ENCODE data around the gene ZBTB47. TPM values are rescaled to one million over a fixed set of nuclear protein-coding genes. Genes with fewer than 3 reads are reported as not detected.

The ZBTB47 gene
- polyA plus RNA-seq, 10 donors = 26.3 to 37.7 (median 28.4) TPM

DNA sequence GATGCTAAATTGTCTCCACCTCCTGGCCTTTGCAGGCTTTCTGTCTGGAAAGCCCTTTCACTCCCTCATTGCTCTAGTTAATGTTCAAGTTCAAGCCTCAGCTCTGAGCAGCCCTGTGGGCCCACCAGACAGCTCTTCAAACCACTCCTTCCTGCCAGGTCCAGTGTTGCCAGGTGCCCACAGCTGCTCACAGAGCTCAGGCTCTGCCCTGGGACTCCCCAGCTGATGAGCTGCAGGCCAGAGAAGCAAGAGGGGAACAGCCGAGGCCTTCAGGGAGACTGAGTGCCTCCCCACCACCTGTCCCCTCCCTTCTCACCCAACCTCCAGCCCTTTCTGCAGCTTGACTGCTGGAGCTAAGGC lies 1.3 kb upstream of the ZBTB47 start:
- DNase-seq = peak in 1 of 3 donors; percentile 42

DNA sequence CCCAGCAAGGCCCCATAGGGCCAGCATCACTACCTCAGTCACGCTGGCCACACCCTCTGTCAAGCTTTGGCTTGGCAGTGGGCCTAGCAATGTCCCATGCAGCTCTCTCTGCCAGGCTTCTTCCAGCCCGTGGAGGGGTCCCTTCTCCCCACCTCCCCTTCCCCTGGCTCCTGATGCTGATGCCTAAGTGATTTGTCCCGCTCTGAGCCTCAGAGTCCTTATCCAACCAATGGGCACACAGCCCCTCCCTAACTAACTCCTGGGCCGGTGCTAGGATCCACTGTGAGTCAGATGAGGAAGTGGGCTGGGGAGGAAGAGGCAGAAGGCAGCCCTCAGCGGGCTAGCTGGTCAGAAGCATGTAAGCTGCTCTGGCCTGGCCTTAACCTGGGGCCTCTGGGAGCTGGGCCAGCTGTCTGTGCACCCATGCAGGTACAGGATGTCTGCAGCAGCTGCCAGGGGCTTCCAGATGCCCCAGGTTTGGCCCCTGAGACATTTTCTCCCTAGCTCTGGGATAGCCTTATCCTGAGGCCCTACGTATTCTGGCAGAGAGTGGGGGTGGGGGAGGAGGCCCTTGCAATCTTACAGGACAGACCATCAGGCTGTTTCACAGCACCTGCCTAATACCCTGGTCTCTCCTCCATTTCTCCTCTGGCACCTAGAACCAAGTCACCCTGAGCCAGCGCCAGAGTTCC lies 740 bp upstream of the ZBTB47 start:
- DNase-seq = peak in 1 of 3 donors; percentile 72

DNA sequence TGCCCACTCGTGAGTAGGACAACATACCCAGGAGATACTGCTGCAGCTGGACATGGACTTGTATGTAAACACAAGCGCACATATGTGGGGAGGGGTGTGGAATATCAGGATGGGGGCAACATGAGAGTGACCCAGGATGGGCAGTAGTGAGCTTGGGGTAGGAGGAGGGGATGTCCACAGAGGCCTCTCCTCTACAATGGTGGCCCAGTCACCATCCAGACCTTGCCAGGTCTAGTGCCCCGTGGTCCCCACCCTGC lies 266 bp upstream of the ZBTB47 start:
- no peak for DNase-seq

DNA sequence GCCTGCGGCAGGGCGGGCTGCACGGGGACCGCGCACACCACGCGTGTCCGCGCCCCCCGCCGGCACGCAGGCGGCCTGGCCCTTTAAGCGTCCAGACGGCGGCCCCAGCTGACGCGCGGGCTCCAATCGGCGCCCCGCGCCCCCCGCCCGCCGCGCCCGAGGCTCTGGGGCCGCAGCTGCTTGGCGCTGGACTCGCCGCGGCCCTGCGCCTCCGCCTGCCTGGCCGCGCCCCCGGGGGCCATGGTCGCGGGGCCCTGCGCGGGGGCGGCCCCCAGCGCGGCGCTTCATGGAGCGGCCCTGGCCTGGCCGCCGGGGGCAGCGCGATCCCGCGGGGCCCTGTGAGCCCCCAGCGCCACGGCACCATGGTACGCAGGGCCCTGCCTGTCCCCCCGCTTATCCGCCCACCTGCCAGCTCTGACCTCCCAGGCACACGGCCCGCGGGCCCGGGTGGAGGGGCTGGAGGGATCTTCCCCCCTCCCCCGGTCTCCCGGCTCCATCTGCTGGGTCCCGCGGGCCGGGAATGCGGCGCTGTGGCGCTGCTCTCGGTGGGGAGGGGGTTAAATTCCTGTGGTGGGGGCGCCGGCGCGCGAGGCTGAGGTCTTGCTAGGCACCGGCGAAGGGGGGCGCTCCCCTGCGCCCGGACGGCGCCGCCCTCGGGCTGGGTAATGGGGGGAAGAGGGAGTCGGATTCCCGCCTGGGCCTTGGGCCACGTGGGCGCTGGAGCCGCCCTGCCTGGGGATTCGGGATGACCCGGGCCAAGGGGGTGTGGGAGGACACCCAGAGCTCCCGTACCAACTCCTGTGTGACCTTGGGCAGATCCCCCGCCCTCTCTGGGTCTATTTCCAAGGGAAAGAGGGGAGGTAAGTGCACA lies 1.1 kb downstream of the ZBTB47 start:
- peak; percentile 67 to 88 (median 80) for DNase-seq

DNA sequence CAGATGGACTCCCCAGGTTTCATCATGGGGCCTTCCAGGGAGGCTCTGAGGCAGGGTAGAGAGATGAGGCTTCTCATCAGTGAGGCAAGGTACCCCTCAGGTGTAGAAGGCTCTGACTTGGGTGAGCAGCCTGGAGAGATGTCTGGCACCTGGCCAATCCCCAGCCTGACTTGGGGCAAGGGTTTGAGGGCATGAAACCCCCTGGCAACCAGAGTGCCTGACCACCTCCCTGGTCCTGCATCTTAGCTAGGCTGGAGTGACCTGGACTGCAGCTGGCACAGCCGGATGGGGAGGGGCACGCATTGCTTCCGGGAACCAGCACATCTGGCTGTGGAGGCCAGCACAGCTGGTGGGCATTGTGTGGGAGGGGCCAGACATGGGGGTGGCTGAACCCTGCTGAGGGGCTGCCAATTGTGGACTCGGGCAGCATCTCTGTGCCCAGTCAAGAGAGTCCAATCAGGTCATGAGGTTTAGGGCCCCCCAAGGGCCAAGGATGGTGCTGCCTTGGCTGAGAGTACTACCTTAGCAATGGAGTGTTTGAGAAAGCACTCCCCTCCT lies 1.9 kb downstream of the ZBTB47 start:
- DNase-seq = peak in 1 of 3 donors; percentile 71

DNA sequence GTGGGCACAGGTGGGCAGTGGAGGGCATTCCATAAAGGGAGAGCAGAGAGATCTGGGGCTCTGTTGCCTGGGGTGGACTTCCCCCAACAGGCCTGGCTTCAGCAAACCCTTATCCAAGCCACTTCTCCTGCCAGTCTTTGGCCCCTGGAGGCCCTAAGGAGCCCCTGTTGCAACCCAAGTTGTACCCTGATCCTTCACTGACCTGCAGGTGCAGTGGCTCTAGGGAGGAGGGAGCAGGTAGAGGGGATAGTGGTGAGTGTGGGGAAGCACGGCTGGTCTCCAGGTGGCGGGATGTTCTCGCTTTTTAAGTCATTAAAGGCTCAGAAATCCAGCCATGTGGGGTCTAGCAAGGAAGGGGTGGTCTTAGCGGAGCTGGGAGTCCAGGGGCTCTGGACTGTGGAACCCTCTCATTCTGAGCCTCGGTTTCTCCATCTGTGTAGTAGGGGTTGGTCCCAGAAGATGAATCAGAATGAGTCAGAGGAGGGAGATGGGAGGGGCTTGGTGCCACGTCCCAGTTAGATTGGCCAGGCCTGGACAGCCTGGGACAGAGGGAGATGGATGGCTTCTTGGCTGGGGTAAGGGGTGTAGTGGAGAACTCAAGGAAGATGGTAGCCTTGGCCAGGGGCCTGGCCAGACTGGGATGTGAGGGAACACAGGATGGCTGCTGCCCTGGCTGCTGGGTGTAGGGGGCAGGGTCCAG lies 2.6 kb downstream of the ZBTB47 start:
- DNase-seq = peak in 1 of 3 donors; percentile 30

DNA sequence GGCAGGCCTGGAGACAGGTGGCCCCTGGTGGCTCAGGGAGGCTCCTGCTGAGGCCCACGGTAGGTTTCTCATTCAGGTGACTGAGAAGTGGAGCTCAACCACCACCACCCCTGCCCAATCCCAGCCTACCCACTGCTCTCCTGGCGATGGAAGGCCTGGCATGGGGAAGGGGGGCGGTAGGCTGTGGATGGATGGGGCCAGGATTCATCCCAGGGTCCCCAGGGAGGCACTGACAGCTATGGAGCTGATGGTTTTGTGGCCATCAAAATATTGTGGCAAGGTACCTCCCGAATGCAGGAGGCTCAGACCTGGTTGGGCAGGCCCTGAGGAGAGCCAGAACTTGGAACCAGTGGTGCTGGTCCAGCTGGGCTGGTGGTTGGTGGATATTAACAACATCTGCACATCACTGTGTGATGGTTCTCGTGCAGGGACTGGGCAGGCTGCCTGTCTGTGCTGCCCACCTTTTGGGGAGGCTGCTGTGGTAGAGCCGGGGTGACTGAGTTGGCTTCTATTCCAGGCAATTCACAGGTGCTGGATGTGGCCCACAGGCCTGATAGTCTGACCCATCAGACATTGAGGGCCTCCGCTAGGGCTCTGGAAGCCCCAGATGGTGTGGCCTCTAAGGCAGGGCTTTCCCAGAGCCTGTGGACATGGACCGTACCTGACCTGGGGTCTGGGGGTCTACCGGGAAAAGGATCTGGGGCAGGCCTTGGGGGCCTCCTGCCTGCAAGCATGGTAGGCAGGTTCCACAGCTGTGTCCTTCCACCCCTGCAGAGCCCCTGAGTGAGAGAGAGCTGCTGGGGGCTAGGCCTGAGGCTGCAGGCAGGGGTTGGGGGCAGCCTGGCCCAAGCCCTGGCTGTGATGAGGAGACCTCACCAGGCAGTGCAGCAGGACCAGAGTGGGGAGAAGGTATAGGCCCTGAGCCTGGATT lies 3.4 kb downstream of the ZBTB47 start:
- peak in 1 of 3 donors; percentile 11 for DNase-seq

DNA sequence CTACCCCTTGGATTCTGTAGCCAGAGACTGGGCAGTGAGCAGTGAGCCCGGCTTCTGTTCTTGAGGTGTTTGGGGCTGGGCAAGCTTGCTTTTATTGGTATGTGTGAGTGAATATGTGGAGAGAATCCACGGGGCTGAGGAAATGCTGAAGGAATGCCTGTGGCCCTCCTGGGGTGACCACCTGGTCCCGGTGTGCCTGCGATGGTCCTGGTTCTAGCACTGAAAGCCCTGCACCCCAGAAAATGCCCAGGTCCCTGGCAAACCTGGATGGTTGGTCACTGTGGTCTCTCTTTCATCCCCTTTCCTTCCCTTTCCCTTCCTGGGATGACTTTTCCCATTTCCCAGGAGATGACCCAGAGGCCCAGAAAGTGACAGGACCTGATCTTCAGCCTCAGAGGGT lies 4.2 kb downstream of the ZBTB47 start:
- DNase-seq = no peak

DNA sequence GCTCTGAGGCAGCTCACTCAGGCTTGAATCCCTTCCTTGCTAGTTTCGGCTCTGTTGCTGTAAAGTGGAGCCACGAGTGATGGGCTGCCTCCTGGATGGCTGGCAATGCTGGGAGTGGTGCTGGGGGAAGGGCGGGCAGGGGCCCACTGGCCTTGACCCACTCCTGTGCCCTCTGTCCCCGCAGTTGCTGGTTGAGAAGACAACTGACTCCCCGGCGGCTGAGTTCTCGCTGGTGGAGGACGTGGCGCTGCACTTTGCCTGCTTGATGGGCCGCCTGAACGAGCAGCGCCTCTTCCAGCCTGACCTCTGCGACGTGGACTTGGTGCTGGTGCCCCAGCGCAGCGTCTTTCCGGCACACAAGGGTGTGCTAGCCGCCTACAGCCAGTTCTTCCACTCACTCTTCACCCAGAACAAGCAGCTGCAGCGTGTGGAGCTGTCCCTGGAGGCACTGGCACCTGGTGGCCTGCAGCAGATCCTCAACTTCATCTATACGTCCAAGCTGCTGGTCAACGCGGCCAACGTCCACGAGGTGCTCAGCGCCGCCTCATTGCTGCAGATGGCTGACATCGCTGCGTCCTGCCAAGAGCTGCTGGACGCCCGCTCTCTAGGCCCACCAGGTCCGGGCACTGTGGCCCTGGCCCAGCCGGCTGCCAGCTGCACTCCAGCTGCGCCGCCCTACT lies 4.7 kb downstream of the ZBTB47 start:
- peak in 1 of 3 donors; percentile 57 for DNase-seq

DNA sequence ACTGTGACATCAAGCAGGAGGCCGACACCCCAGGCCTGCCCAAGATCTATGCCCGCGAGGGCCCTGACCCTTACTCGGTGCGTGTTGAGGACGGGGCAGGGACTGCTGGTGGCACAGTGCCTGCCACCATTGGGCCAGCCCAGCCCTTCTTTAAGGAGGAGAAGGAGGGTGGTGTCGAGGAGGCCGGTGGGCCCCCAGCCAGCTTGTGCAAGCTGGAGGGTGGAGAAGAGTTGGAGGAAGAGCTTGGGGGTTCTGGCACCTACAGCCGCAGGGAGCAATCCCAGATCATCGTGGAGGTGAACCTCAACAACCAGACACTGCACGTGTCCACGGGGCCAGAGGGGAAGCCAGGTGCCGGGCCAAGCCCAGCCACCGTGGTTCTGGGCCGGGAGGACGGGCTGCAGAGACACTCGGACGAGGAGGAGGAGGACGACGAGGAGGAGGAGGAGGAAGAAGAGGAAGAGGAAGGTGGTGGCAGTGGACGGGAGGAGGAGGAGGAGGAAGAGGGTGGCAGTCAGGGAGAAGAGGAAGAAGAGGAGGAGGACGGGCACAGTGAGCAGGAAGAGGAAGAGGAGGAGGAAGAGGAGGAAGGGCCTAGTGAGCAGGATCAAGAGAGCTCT lies 5.4 kb downstream of the ZBTB47 start:
- DNase-seq = peak in 1 of 3 donors; percentile 25

DNA sequence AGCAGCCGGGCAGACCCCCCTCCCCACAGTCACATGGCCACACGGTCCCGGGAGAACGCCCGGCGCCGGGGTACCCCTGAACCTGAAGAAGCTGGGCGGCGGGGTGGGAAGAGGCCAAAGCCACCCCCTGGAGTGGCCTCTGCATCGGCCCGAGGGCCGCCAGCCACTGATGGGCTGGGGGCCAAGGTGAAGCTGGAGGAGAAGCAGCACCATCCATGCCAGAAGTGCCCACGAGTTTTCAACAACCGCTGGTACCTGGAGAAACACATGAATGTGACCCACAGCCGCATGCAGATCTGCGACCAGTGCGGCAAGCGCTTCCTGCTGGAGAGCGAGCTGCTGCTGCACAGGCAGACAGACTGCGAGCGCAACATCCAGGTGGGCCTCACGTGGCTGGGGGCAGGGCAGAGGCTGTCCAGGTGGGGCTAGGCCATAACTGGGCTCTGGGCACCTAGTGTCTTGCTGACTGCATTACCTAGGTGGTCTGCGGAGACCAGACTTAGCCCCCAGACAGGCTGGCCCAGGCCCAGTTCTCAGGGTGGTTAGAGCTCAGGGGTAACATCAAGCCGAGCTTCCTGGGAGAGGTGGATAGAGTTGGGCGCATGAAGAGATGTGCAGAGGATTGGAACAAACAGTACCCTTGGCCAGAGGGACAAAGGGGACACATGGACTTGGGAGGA lies 6.1 kb downstream of the ZBTB47 start:
- peak in 1 of 3 donors; percentile 21 for DNase-seq

DNA sequence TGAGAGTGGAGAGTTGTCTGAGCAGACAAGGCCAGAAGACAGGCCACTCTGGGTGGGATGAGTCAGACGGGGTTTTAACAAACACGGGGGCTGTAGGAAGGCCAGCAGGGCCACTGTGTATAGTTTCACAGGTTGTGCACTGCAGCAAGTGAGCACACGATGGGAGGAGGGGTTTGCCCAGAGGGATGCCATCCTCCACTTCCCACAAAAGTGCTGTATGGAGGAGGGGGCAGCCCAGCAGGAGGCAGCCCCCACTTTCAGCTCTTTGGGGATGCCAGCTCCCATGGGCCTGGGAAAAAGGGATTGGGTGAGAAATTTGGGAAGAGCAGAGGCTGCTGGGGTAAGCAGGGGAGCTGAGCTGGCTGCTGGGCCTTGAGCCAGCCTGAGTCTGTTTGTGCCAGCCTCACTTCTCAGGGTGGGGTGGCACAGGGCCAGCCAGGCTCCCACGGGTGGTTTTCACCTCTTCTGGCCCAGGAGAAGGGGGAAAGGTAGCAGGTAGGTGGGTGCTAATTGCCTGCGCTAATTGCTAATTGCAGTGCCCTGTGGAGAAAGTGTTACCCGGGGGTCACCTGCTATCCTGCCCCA lies 6.7 kb downstream of the ZBTB47 start:
- DNase-seq = no peak

DNA sequence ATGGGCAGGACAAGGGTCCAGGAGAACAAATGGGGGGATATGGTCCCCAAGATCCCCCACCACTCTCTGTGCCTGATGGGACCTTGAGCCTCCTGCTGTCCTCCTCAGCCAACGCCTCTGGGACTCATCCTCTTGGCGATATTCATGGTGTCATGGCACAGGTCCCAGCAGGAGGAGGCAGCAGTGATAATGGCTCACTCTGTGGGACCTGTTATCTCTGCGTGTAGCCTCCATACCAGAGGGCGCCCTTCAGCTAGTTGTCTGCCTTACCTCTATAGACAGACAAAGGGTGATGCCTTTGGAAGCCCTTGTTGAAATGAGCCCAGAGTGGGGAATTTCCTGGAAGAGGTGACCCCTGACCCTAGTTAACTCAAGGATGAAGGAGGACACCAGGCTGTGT lies 7.4 kb downstream of the ZBTB47 start:
- DNase-seq = no peak

DNA sequence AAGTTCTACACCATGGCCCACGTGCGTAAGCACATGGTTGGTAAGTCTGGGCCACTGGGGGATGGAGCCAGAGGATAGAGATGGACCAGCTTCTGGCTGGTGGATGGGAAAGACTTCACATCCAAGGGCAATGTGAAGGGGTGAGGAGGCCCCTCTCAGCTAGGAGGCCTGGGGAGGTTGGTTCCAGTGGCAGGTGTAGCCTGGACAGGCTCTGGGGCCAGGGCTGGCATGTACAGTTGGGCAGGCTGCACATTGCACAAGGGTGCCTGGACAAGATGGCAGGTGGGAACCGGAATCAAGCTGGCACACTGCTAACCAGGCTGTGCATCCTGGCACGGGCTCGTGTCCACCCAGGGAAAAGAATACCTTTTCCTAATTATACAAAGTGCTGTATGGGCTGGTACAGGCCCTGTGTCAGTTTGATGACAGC lies 8.1 kb downstream of the ZBTB47 start:
- DNase-seq = no peak

DNA sequence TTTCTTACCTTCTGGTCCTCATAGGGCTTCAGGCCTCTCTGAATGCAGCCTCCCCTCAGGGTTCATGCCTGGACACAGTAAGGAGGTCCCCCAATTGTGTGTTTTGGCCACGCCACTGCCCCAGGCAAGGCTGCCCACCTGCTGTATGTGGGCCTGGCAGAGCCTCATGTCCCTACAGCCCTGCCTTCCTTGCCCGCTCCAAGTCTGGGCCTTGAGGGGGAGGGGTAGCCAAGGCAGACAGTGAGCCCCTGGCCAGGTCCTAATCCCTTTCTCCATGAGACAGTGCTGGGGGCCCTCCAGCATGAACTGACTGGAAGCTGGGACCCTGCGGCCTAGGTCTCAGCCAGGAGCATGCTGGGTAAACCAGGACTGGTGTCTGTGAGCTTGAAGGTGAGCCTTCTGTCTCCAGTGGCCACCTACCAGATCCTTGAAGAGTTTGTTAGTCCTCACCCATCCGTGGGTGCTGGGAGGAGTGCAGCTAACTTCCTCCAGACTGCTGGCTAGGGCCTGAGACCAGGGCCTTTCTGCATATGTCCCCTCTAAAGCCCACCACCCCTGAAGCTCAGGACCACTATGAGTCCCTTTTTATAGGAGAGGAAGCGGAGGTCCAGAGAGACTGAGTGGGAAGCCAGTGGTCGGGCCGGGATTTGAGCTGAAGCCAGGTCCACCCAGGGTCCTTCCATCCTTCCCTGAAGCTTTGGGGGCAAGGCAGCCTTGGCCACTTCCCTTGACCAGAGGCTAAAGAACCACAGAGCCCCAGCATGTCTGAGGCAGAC lies 8.7 kb downstream of the ZBTB47 start:
- peak in 1 of 3 donors; percentile 12 for DNase-seq

DNA sequence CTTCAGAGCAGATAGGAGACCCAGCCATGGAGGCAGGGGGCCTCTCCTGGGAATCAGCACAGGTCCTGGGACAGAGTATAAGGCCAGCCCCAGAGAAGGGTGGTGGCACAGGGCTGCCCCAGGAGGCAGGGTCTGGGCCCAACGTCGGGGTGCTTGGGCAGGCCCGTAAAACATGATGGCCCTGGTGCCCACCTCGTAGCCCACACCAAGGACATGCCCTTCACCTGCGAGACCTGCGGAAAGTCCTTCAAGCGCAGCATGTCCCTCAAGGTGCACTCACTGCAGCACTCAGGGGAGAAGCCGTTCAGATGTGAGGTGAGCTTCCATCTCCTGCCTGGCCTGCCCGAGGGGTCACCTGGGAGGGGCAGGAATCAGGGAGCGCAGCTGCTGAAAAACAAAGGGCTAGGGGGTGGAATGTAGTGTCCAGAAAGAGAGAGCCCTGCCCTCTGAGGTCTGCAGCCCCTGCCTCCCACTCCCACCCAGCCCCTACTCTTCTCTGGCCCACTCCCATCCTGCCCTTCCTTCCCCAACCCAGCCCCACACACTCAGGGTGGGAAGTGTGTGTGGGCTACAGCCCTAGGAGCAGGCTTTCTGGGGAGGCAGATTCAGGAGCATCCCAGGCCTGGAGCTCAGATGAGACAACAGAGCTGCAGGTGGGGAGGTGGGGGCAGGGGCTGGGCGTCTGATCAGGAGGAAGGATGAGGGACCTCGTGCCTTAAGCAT lies 9.5 kb downstream of the ZBTB47 start:
- DNase-seq = no peak

DNA sequence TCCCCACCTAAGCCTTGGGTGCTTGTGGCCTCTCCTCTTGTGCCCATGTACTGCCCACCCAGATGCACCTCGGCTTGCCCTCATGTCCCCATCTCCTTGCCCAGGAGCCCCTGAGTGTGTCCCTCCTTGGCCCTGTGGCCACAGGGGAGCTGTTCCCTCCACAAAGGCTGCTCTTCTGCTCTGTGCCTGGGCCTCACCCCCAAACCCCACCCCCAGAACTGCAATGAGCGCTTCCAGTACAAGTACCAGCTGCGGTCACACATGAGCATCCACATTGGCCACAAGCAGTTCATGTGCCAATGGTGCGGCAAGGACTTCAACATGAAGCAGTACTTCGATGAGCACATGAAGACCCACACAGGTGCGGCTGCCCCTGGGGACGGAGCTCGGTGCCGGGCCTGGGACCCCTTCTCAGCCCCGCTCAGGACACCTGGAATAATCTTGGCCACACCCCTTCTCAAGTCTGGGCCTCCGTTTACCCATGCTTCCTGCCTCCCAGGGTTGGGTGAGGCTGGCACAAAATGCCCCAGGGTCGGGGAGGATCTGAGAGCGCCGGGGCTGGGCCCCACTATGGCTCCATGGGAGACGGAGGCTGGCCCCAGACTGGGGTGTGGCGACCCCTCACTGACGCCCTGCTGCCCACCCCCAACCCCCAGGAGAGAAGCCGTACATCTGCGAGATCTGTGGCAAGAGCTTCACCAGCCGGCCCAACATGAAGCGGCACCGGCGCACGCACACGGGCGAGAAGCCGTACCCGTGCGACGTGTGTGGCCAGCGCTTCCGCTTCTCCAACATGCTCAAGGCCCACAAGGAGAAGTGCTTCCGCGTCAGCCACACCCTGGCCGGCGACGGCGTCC lies 10.3 kb downstream of the ZBTB47 start:
- DNase-seq = no peak
